ENCODE results near the gene HACL1. TPM values are rescaled to one million over a fixed set of nuclear protein-coding genes. Genes with fewer than 3 reads are reported as not detected.

Gene HACL1
- total and polyA plus RNA-seq, 2 experiments from 2014 or later, result 21.6 to 23.0 TPM

DNA sequence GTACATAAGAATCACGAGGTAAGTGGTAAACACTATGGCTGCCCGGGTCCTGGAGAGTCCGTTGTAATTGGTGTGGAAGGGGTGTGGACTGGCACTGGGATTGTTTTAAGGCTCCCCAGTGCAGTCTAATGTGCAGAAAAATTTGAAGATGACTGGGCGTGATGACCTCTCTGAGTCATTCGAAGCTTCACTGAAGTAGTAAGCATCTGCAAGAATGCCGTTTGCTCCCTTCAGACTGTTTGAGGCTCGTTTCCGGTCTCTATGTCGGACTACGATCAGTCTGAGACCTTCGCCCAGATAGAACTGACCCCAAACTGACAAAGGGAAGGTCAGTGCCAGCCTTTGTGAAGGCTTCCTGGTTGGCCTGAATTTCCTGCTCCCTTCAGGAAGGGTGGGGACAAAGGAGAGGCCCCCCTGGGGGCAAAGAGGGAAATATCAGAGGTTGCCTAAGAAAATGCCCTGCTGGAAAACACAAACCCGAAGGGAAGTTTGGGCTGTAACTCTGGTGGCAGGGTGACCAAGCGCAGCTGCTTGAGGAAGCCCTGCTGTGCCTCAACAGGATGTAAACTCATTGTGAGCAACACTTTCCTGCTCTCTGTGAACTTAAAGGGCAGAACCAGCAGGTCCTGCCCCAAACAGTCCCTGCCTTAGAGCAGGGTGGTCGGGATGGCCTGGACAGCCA lies 34.8 kb upstream of the HACL1 start:
- no peaks in the 10 kb centered on the region for H3K79me2 ChIP-seq
- no peak overlapping the region for H2AFZ ChIP-seq
- H3K4me1 ChIP-seq (ENCODE audit: insufficient read depth), result peaks cover 28% of the 10 kb centered on the region
- H3K27ac ChIP-seq, result peak overlapping the region; percentile 90
- no peak for DNase-seq (ENCODE audit: low spot score)
- no peaks in the 10 kb centered on the region for H3K9me2 ChIP-seq (replicated peaks; ENCODE audit: insufficient read depth)
- H3K27me3 ChIP-seq, result no peaks in the 10 kb centered on the region
- 91% methylated on average over 14 of the region's 14 CpGs for WGBS (ENCODE audit: low lambda C conversion rate, missing lambda C conversion rate)
- no peaks in the 10 kb centered on the region for H4K20me1 ChIP-seq (ENCODE audit: insufficient read depth, poor library complexity, severe bottlenecking)
- H3K36me3 ChIP-seq (replicated peaks; ENCODE audit: insufficient read depth, low read depth), result no peaks in the 10 kb centered on the region
- no peak overlapping the region for H3K4me2 ChIP-seq
- H3K9me3 ChIP-seq (ENCODE audit: low read depth), result no peaks in the 10 kb centered on the region
- no peak for TF ChIP-seq CTCF (IDR thresholded peaks at IDR 0.05; ENCODE audit: poor library complexity)
- TF ChIP-seq EZH2phosphoT487 (IDR thresholded peaks at IDR 0.05; ENCODE audit: low read depth, severe bottlenecking, unreplicated experiment), result no peak
- no peak for TF ChIP-seq EZH2 (IDR thresholded peaks at IDR 0.05; ENCODE audit: borderline replicate concordance)
- H3K4me3 ChIP-seq, result no peak overlapping the region

- 48% methylated on average over 13 of the region's 13 CpGs for WGBS (ENCODE audit: low lambda C conversion rate, missing lambda C conversion rate)
- Histone ChIP-seq H3K4me2 (peak overlapping the region; percentile 56), H3K79me2 (no peaks in the 10 kb centered on the region), H3K4me3 (no peak overlapping the region), H2AFZ (no peak overlapping the region), H3K27me3 (no peaks in the 10 kb centered on the region), H3K27ac (peak overlapping the region; percentile 90), H4K20me1 (ENCODE audit: insufficient read depth, poor library complexity, severe bottlenecking) (no peaks in the 10 kb centered on the region), H3K9me3 (ENCODE audit: low read depth) (no peaks in the 10 kb centered on the region), H3K36me3 (replicated peaks; ENCODE audit: insufficient read depth, low read depth) (no peaks in the 10 kb centered on the region), H3K4me1 (ENCODE audit: insufficient read depth) (peaks cover 31% of the 10 kb centered on the region), H3K9me2 (replicated peaks; ENCODE audit: insufficient read depth) (no peaks in the 10 kb centered on the region)
- TF ChIP-seq CTCF (IDR thresholded peaks at IDR 0.05; ENCODE audit: poor library complexity), result no peak
- TF ChIP-seq EZH2phosphoT487 (IDR thresholded peaks at IDR 0.05; ENCODE audit: low read depth, severe bottlenecking, unreplicated experiment), result no peak
- no peak for TF ChIP-seq EZH2 (IDR thresholded peaks at IDR 0.05; ENCODE audit: borderline replicate concordance)
- DNase-seq (ENCODE audit: low spot score), result peak; percentile 46
Observed at GRCh38 chr3:15635121-15635661, 33.8 kb upstream of the HACL1 start.

DNA sequence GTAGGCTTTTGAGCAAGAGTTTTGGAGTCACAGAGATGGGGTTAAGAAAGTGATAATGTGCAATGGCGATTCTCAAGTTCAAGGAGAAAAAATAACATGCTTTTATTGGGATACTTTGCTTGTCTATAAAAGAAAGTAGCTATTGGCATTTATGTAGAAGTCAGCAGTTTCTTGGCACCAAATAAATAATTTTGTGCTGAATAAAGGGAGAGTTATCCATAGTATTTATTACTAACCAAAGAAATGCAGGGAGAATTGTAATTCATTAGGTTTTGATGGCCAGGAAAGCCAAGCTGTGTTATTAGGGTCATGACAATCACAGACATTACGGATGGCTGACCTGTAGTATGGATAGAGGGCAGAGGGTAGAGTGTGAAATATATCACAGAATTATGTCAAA lies 33.3 kb upstream of the HACL1 start:
- WGBS (ENCODE audit: low lambda C conversion rate, missing lambda C conversion rate), result 49% methylated on average over 2 of the region's 2 CpGs
- DNase-seq (ENCODE audit: low spot score), result no peak
- H3K79me2 ChIP-seq, result no peaks in the 10 kb centered on the region
- H3K9me2 ChIP-seq (replicated peaks; ENCODE audit: insufficient read depth), result no peaks in the 10 kb centered on the region
- no peak overlapping the region for H2AFZ ChIP-seq
- H3K9me3 ChIP-seq (ENCODE audit: low read depth), result no peaks in the 10 kb centered on the region
- peak overlapping the region; percentile 90 for H3K27ac ChIP-seq
- H3K36me3 ChIP-seq (replicated peaks; ENCODE audit: insufficient read depth, low read depth), result no peaks in the 10 kb centered on the region
- TF ChIP-seq EZH2 (IDR thresholded peaks at IDR 0.05; ENCODE audit: borderline replicate concordance) (no peak), CTCF (IDR thresholded peaks at IDR 0.05; ENCODE audit: poor library complexity) (no peak), EZH2phosphoT487 (IDR thresholded peaks at IDR 0.05; ENCODE audit: low read depth, severe bottlenecking, unreplicated experiment) (no peak)
- H4K20me1 ChIP-seq (ENCODE audit: insufficient read depth, poor library complexity, severe bottlenecking), result no peaks in the 10 kb centered on the region
- peaks cover 31% of the 10 kb centered on the region for H3K4me1 ChIP-seq (ENCODE audit: insufficient read depth)
- no peaks in the 10 kb centered on the region for H3K27me3 ChIP-seq
- H3K4me2 ChIP-seq, result peak overlapping the region; percentile 56
- no peak overlapping the region for H3K4me3 ChIP-seq

All from hepatocyte (in vitro differentiated cells).